Activated T-helper 9 cell treated with anti-CD3 and anti-CD28 coated beads, Interleukin-2, amount 50 U/mL, for 16 hours (primary cell): ENCODE data around the gene INIP.

Experiments used
- DNase-seq: peaks from one replicate; pipeline ENCODE4 v3.0.0-alpha.2; 2020; ENCODE audit warnings: low read depth

INIP gene

DNA sequence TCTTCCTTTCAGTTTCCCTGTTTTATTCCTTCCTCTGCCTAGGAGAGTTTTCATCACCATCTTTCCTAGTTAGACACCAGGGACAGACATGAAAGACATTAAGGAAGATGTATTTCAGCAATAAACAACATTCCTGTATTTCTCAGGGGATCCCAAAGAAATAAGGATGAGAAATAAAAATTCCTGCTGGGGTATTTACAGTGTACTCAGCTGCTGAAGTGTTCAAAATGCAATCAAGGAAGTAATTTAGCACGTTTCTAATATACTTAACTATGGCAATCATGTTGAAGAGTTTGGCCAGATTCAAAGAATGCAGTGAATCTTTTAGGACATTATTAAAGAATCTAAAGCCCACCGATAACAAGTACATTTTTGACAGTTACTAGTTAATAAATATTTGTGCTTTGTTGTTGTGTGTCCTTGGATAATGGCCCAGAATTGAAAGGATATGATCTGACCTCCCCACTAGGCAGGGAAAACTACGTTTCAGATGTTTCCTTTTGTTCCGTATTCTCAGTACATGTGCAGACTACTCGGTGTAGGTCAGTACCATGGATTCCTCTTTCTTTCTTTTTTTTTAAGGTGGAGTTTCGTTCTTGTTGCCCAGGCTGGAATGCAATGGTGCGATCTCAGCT, 46.8 kb downstream of the INIP start:
- DNase-seq, result no peak

DNA sequence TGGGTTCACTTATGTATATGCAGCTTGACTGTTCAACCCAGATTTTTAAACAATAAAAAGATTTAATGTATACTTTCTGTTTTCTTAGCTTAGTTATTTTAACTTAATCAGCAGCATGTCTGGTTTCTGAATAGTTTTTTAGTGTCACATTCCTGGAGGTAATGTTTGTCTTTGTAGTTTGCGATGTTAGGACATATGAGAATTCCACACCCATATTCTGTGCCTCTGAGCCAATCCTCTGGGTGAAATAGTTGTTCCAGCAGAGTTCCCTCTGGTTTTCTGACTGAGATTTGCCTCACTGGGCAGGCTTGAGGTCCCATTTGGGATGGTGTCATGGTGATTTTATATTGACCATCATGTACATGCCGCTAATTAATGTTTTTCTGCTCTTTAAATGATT, 48.6 kb downstream of the INIP start:
- no peak for DNase-seq

DNA sequence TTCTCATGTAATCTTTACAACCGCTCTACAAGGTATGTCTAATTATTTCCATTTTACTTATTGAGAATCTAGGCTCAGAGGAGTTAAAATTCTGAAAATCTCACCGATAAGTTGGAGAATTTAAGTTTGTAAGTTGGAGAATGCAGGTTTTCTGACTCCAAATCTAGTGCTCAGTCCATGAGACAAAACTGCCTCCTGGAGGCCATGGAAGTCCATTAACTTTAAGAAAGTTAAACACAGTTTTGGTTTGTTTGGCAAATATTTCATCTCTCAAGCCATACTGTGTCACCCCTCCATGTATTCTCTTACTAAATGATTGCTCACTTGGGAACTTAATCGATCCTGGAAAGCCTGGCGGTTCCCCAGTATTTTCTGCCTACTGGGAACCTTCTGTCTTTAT, 52.6 kb downstream of the INIP start:
- DNase-seq, result no peak

DNA sequence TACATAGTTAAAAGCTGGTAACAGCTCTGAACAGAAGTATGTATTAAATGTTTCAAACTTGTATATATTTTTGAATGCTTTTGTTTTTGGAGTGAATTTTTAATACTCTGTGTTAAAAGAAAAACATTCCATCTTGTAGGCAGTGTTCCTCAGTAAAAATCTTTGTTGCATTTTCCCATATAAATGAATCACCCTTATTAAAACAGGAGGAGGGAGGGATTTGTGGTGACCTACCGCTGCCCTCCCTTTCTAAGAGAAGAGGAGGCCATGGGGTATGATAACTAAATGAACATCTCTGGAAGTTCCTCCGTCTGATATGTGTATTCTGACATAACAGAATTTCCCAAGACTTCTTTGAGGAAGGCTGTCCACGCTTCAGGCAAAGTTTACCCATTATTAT, 53.4 kb downstream of the INIP start:
- DNase-seq, result no peak

DNA sequence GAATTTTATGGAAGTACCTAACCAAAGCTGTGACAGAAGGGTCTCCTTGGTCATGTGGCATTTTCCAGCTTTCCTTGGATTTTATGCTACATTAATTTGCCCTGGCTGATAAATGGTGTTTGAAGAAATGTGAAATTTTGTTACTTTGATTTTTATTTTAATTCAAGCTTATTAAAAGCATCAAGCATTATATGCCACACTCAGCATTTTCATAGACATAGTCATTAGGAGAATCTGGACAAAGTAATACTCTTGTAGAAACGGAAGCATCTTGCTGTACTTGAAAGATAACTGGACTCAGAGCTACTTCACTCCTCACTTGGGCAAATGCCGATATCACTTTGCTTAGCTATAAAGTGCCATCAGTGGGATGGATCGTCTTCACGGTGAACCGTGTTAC, 54.2 kb downstream of the INIP start:
- DNase-seq, result no peak

DNA sequence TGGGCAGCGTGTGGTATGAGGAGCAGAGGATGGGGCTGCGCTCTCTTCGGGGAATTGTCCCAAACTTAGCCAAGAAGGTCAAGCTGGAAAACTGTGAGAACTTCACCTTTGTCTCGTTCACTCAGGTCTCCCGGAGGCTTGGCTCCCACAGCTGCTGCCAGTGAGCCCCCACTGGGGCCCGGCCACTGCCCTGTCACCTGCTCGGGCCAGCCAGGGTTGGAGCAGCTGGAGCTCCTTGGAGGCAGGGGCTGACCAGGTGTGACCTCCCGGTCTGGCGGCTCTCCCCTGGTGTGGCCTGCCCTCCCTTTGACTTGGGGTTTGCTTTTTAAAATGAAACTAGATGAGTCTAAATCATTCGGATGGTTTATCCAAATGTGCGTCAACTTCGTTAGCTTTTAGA, 58.0 kb downstream of the INIP start:
- no peak for DNase-seq

DNA sequence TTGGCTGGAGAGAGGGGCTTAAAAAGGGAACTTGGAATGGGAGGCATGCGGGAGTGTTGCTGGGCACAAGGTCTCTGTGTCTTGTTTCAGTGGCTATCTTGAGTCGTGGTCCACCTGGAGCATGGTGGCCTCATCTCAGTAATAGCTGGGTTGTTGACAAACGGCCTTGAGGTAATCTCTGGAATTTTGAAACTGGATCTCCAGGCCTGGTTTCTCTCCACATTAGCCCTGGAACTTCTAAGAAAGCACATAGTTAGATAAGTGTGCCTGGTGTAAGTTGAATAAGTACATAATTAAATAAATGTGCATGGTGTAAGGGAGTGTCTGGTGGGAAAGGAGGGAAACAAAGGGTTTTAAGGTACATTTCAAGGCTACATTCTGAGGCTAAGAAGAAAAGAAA, 62.2 kb downstream of the INIP start:
- no peak for DNase-seq

DNA sequence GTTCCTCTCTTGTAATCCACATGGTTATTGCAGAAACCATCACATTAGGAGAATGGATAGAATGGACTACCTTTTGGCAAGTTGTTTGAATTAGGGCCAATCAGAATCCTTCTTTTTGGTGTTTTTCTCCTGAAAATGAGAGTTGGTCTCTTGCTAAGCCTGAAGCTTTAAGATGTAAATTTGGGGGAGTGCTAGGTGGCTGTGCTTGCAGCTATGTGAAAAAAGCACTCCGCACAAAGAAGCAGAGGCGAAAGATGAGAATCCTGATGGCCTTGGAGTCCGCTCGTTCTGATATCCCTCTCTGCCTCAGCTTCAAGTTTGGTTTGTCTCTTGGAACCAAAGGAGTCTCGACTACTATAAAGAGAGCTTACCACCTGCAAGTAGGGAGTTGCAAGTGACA, 63.6 kb downstream of the INIP start:
- no peak for DNase-seq

DNA sequence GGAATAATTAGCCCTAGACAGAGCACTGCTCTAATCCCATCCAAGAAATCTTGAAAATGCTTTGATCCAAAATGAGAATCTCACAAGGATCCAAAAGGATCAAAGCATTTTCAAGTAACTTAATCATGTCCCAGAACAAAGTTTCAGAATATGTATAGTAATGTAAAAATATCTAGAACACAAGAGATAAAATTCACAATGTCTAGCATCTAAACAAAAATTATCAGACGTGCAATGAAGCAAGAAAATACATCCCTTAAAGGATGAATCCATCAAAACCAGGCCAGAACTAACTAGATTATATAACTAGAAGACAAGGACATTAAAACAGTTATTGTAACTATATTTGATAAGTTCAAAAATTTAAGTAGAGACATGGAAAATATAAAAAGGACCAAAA, 69.3 kb downstream of the INIP start:
- no peak for DNase-seq

DNA sequence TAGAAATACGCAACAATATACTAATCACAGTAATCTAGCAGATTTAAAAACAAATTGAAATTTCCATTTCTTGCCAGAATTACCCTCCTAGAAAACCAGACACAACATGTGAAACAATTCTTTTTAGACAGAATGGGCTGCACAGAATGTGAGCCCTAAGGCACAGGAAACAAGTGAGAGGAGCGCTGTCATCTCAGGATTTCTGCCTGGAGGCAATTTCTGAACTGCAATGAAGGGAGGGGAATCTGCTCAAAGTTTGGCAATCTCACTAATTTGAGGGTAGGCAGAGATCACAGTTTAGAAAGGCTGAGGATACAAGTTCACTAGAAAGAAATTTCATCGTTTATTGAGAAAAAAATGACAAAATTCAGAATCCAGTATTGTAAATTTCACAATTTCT, 70.3 kb downstream of the INIP start:
- DNase-seq, result no peak

DNA sequence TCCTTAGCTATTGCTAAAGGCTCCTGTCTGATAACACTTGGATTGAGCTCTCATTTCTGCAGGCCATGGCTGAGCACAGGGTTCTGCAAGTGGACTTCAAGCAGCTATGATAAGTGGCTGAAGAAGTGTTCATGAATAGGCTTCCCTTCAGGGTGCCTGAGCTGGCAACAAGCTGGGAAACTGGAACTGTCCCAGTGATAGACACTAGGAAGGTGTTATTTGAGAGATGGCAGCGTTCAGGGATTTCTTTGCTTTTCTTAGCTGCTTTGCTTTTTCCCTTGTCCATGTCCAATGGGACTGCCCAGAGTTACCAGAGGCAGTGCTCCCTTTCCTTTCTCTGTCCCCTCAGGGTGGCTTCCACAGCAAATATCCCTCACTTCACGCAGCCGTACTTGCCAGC, 75.8 kb downstream of the INIP start:
- DNase-seq, result no peak

DNA sequence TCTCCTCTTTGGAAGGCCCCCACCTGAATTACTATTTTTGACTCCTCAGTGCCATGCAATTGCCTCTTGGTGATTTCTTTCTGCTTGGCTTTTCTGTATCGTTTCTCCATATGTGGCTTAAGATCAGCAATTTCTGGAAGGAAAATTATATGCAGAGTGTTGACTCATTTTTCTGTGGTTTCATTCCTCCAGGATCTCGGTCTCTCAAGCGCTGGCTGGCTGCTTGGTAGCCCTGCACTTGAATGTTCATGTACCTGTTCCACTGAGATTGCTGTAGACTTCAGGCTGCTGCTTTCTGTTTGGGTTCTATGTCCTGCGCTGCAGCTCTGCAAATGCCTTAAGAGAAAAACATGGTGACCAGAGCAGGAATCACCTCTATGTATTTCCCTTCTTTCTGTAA, 77.6 kb downstream of the INIP start:
- no peak for DNase-seq
